Gastroesophageal sphincter (tissue), 4 donors: ENCODE measurements around the gene EXOC4. TPM values are rescaled to one million over a fixed set of nuclear protein-coding genes. Genes with fewer than 3 reads are reported as not detected.

ENCODE experiments used
- ATAC-seq: fragments of 150-250 bp; one replicate; pipeline ENCODE4 v1.9.1; 2016; ENCODE audit warnings: mild to moderate bottlenecking, moderate library complexity
- H3K27ac ChIP-seq, 4 donors: fragments of 200-600 bp; sonication (generic) in 3 of 4; 1 replicate in 3 of 4; 2 replicates in 1 of 4; pipeline ENCODE4 v1.5.1; 2016 to 2019
- H3K27me3 ChIP-seq: fragments of 200-600 bp; sonication (generic); one replicate; pipeline ENCODE4 v1.5.1; 2019
- H3K36me3 ChIP-seq, 2 donors: fragments of 200-600 bp; sonication (generic); one replicate each; pipeline ENCODE4 v1.5.1; 2019; ENCODE audit warnings: control low read depth in 1 of 2
- H3K4me1 ChIP-seq, 3 donors: fragments of 200-600 bp; sonication (generic); 1 replicate in 2 of 3; 2 replicates in 1 of 3; pipeline ENCODE4 v1.5.1; 2016 to 2019; ENCODE audit warnings: control low read depth in 2 of 3
- H3K4me3 ChIP-seq, 2 donors: fragments of 200-600 bp; sonication (generic); one replicate each; pipeline ENCODE4 v1.5.1; 2019; ENCODE audit warnings: mild to moderate bottlenecking in 1 of 2, moderate library complexity in 1 of 2
- H3K9me3 ChIP-seq, 3 donors: fragments of 200-600 bp; sonication (generic); one replicate each; pipeline ENCODE4 v1.5.1; 2017 to 2019; ENCODE audit warnings: control low read depth in 2 of 3
- EP300 ChIP-seq: sonication (generic); formaldehyde crosslinking; IDR thresholded peaks from one replicate; pipeline ENCODE4 v1.6.1; 2017; ENCODE audit warnings: antibody characterized with exemption, mild to moderate bottlenecking
- POLR2A ChIP-seq, 2 donors: fragments of 450-650 bp; IDR thresholded peaks; one replicate each; pipeline ENCODE4 v1.6.1; 2017; ENCODE audit warnings: antibody characterized with exemption in 2 of 2, mild to moderate bottlenecking in 2 of 2, moderate library complexity in 1 of 2
- POLR2AphosphoS5 ChIP-seq: sonication (generic); formaldehyde crosslinking; IDR thresholded peaks from one replicate; pipeline ENCODE4 v1.6.1; 2017; ENCODE audit warnings: antibody characterized with exemption
- WGBS, 2 donors: methylation state at CpG; one replicate each; pipeline ENCODE4 v1.1.5; 2018; ENCODE audit warnings: low coverage in 1 of 2; 5-methylcytosine and 5-hydroxymethylcytosine counted together
- total RNA-seq, 4 donors: library from RNA; depleted of rRNA; stranded (reverse); fragments of >200 nt; gene quantifications; one replicate each; pipeline ENCODE4 v1.1.0, GENCODE V29; 2016
- TF ChIP-seq, protein P1 (sequence below), 4 experiments: fragments of 200-600 bp in 2 of 4; fragments of 450-650 bp in 2 of 4; sonication (generic) in 1 of 4; IDR thresholded peaks; one replicate each; pipeline ENCODE4 v1.5.1; 2017 to 2019; ENCODE audit warnings: antibody characterized with exemption in 4 of 4, mild to moderate bottlenecking in 2 of 4, moderate library complexity in 2 of 4

EXOC4 gene
- total RNA-seq, 4 donors from 2014 or later: 46.3 to 85.8 (median 51.9) TPM

DNA sequence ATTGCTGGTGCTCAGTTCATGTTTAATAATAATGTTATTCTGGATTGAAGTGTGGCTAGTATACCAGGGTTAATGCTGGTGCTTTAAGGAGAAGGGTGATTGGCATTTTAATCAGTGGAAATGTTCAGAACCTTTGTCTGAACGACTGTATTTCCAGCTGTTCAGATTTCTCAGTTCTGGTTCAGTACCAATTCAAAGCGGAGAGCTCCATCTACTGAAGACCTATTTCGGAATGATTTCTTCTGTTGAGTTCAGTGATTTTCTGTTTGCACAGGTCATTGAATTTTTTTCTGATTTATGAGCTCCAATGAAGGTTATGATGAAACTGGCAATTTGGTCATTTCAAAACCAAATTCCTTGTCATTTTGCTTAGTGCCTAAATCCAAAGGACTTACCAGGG, 160.1 kb downstream of the EXOC4 start:
- Histone ChIP-seq H3K27me3 (no peaks in the 10 kb centered on the region), H3K36me3 (no peaks in the 10 kb centered on the region), H3K27ac (no peak overlapping the region), H3K4me3 (no peak overlapping the region), H3K4me1 (peaks cover 0 to 6% (median 0%) of the 10 kb centered on the region in 3 donors), H3K9me3 (no peaks in the 10 kb centered on the region)
- ATAC-seq: no peak
- WGBS, 2 donors: 49 to 71% methylated on average over 3 of the region's 3 CpGs
- TF ChIP-seq POLR2A (IDR thresholded peaks at IDR 0.05) (no peak), EP300 (no peak), POLR2AphosphoS5 (no peak)
- TF ChIP-seq, protein P1, sequence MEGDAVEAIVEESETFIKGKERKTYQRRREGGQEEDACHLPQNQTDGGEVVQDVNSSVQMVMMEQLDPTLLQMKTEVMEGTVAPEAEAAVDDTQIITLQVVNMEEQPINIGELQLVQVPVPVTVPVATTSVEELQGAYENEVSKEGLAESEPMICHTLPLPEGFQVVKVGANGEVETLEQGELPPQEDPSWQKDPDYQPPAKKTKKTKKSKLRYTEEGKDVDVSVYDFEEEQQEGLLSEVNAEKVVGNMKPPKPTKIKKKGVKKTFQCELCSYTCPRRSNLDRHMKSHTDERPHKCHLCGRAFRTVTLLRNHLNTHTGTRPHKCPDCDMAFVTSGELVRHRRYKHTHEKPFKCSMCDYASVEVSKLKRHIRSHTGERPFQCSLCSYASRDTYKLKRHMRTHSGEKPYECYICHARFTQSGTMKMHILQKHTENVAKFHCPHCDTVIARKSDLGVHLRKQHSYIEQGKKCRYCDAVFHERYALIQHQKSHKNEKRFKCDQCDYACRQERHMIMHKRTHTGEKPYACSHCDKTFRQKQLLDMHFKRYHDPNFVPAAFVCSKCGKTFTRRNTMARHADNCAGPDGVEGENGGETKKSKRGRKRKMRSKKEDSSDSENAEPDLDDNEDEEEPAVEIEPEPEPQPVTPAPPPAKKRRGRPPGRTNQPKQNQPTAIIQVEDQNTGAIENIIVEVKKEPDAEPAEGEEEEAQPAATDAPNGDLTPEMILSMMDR (IDR thresholded peaks at IDR 0.05): no peak

DNA sequence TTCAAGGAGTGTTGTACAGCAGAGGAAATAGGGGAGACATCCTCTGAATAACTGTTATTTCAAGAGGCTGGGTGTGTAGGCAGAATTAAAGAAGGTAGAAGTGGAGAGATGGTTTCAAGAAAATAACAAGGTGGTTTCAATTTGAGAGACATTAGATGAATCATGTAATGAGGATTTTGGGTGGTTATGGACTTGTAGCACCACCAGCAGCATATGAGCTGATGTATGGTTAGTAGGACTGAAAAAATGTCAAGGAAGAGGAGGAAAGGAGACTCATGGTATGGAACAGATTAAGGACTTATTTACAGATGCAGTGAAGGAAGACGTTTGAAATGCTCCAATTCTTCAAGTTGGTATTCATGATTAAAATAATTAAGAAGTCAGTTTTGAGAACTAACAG, 166.2 kb downstream of the EXOC4 start:
- no peak overlapping the region for H3K4me3 ChIP-seq
- H3K27ac ChIP-seq: no peak overlapping the region
- TF ChIP-seq POLR2A (IDR thresholded peaks at IDR 0.05) (no peak), EP300 (no peak), POLR2AphosphoS5 (no peak)
- TF ChIP-seq, protein P1 (IDR thresholded peaks at IDR 0.05): no peak
- no peak for ATAC-seq
- H3K4me1 ChIP-seq: no peaks in the 10 kb centered on the region
- no peaks in the 10 kb centered on the region for H3K27me3 ChIP-seq
- H3K36me3 ChIP-seq: peaks cover 0 to 5% of the 10 kb centered on the region in 2 donors
- 44 to 63% methylated on average over 1 of the region's 1 CpG for WGBS, 2 donors
- no peaks in the 10 kb centered on the region for H3K9me3 ChIP-seq

DNA sequence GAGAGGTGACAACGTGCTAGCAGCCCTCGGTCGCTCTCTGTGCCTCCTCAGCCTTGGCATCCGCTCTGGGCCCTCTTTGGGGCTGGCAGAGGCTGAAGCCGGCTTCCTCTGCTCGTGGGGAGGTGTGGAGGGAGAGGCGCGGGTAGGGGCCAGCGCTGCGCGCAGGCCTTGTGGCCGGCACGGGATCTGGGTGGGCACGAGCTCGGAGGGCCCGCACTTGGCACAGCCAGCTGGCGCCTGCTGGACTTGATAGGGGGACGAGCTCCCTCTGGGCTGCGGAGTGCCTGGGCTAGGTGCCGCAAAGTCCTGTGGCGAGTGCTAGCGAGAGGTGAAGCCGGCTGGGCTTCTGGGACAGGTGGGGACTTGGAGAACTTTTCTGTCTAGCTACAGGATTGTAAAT, 170.7 kb downstream of the EXOC4 start:
- no peaks in the 10 kb centered on the region for H3K9me3 ChIP-seq
- H3K4me3 ChIP-seq: no peak overlapping the region
- peaks cover 0 to 10% of the 10 kb centered on the region in 2 donors for H3K36me3 ChIP-seq
- no peak overlapping the region for H3K27ac ChIP-seq
- H3K27me3 ChIP-seq: no peaks in the 10 kb centered on the region
- ATAC-seq: no peak
- 100% methylated on average over 3 of the region's 23 CpGs; no CpG with 5 or more reads in 1 of the 2 donors for WGBS, 2 donors
- TF ChIP-seq POLR2A (IDR thresholded peaks at IDR 0.05): no peak
- no peaks in the 10 kb centered on the region for H3K4me1 ChIP-seq

DNA sequence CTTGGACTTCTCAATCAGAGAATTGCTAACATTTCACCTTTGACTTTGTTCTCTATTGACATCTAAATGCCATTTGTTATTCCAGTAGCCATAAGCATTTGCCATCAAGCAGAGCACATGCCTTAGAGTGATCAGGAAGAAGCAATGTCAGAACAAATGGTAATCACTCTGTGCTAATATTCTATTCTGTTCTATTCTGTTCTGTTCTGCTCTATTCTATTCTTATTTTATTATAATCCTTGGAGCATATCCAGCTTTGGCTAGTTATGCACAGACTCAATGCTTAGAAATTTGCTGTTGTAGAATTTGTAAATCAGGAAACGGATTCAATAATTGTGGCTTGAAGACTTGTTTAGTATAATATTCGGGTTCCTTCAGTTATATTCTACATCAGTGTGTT, 175.4 kb downstream of the EXOC4 start:
- no peak overlapping the region for H3K27ac ChIP-seq
- no peaks in the 10 kb centered on the region for H3K4me1 ChIP-seq
- H3K27me3 ChIP-seq: no peaks in the 10 kb centered on the region
- no peak for TF ChIP-seq POLR2AphosphoS5
- TF ChIP-seq POLR2A (IDR thresholded peaks at IDR 0.05): no peak
- TF ChIP-seq, protein P1 (IDR thresholded peaks at IDR 0.05): no peak
- no peak for ATAC-seq
- H3K36me3 ChIP-seq: peaks cover 0 to 10% of the 10 kb centered on the region in 2 donors
- H3K4me3 ChIP-seq: no peak overlapping the region
- WGBS, 2 donors: 97 to 100% methylated on average over 1 to 2 of the region's 2 CpGs
- no peaks in the 10 kb centered on the region for H3K9me3 ChIP-seq

DNA sequence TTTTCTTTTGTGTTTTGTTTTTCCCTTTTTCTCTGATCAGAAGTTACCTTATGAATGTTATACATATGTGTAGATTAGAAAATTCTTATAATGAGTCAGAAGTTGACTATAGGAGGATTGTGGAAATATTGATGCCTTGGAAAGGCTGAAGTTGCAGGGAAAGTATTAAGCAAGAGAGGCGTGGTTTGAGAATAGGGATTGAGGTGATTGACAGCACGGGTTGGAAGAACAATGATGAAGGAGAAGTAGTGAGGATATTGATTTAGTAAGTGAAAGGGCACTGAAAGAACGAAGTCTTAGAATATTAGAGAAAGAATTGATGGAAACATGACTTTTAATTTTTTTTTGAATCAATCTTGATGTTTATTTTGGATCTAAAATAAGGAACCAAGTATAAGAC, 176.0 kb downstream of the EXOC4 start:
- no peaks in the 10 kb centered on the region for H3K27me3 ChIP-seq
- H3K36me3 ChIP-seq: peaks cover 0 to 7% of the 10 kb centered on the region in 2 donors
- 86 to 94% methylated on average over 3 of the region's 3 CpGs for WGBS, 2 donors
- no peak overlapping the region for H3K27ac ChIP-seq
- H3K9me3 ChIP-seq: no peaks in the 10 kb centered on the region
- no peaks in the 10 kb centered on the region for H3K4me1 ChIP-seq
- H3K4me3 ChIP-seq: no peak overlapping the region
- ATAC-seq: no peak
- TF ChIP-seq, protein P1 (IDR thresholded peaks at IDR 0.05): no peak
- no peak for TF ChIP-seq POLR2AphosphoS5
- TF ChIP-seq POLR2A (IDR thresholded peaks at IDR 0.05): no peak
- no peak for TF ChIP-seq EP300
